COLO668 (cell line): ENCODE results near the gene PLXNA3.

Experiments
- DNase-seq: peaks from one replicate; lab custom pipeline; 2025; ENCODE audit not compliant: unreplicated experiment; lab: John Stamatoyannopoulos, UW

The PLXNA3 gene

DNA sequence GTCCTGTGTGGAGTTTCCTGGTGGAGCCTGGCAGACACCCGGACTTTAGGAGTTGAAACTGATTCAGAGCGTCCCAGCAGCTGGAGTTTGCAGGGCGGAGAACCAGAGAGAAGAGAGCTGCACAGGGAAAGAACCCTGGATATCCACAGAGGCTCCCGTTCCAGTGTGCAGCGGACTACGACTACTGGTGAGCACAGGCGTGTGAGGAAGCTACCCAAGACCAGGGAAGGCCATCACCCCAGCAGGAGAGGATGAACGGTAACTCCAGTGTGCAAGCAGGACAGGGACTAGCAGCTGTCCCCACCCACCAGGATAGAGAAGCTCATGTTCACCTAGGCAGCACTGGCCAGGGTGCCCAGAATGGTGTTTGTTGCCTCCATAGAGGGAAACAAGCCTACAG, 18.7 kb downstream of the PLXNA3 start:
- peak; percentile 17 for DNase-seq

DNA sequence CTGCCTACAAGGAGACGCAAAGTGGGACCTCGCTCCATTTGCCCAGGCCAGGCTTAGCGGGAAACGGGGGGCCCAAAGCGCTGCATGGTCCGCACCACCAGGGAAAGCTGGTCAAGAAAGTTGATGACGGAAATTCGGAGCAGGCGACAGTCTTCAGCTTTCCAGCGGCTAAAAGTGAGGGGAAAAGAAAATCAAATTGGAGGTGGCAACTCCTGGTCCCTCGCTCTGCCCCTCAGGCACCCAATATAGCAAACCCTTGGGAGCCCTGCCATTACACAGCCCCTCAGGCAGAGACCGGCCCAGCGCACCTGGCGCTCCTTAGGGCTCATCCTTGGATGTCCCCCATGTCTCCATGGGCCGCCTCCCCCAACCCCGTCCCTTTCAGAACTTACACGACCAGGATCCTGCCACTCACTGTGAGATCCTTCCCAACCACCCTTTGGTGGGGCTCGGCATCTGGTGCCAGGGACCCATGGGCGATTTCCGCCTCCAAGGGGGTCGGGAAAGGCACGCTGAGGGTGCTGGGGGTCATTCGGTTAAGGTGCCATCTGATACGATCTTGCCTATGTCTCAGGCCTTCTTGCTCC, 19.9 kb downstream of the PLXNA3 start:
- no peak for DNase-seq

DNA sequence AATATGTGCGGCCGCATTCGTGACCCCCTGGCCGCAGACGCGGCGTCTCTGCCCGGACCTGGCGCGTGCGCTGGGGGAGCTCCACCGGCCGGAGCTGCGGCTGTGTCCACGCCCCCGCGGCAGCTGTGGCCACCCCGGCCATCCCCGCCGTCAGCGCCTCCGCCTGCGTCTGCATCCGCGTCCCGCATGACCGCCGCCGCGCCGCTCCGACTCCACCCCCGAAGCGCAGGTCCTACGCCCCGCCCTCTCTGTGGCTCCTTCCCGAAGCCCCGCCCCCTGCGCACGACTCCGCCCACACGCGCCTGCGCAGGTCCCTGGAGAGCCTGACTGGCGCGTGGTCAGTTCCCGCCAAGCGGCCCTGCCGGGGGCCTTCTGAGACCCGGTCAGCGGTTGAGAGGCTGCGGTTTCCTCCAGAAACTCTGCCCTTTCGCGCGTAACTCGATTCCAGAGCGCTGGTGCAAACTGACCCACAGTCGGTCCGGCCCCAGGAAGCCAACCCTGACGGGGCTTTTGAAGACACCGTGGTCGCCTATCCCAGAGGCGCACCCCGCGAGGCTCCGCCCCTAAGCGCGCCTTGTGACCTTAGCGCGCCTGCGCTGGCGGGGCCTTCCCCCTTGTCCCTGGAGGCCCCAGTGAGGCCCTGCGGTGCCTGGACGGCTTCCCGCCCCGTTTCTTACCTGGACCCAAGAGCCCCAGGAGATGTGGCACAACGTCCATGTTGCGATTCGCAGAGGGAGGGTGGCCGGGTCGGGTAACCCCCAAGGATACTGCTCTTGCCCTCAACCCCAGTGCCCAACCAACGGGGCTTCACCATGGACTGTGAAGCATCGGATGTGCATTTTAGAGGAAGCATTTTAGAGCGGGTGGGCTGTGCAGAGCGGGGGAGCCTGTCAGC, 20.9 kb downstream of the PLXNA3 start, which contains the start of gene LAGE3:
LAGE3 (minus strand) TSS at position 554 of the 895 bp plus-strand sequence; CDS start at position 188, 366 bp downstream.
- peak; percentile 97 for DNase-seq

DNA sequence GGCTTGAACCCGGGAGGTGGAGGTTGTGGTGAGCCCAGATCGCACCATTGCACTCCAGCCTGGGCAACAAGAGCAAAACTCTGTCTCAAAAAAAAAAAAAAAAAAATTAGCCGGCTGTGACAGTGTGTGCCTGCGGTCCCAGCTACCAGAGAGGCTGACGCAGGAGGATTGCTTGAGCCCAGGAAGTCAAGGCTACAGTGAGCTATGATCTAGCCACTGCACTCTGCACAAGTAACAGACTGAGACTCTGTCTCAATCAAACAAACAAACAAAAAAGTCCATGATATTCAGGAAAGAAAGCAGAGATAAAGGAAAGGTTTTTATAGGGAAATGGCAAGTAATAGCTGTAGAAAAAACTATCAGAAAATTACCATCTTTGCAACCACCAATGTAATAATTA, 23.1 kb downstream of the PLXNA3 start:
- no peak for DNase-seq

DNA sequence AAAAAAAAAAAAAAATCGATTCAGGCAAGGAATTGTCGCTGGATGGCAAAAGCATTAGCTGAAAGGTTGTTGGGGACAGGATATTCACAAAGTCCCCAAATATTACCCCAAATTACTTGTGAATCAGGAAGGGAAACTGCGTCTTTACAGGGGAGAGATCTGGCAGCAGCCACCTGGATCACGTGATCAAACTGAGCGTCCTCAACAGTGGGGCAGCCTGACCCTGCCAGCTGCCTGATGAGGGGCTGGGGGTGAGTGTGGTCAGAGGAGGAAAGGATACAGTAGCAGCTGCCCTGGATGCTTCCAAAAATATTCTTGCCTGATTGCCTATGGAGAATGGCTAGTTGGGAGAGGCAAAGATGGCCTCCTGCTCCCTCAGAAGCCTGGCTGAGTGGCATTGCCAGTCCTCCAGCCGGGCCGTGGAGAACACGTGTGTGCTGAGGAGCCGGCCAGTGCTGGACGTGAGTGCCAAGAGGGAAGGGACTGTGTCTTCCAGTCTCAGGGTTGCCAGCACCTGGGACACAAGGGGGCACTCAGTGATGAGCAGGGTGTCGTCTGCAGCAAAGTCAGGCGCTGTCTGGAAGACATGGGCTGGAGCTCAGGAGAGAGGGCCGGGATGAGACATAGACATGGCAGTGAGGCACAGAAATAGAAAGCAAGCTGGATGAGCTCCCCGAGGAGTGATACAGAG, 24.0 kb downstream of the PLXNA3 start:
- DNase-seq: no peak

DNA sequence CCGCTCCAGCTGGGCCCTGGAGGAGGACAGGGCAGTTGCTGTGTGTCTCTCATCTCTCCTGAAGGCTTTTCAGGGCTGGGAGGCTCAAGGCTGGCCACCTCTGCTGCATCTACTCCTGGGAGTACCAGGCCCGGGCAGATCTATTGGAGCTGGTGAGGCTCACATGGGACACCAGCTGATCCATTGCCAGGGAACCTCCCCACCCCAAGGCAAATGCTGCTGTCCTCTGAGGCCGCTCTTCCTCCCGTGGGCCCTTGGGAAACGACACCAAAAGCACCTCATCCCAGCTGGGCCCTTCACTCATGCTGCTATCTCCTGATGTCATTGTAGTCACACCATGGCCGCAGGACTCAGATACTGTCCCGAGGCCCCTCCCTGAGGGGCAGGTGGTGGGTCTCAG, 24.7 kb downstream of the PLXNA3 start:
- no peak for DNase-seq

DNA sequence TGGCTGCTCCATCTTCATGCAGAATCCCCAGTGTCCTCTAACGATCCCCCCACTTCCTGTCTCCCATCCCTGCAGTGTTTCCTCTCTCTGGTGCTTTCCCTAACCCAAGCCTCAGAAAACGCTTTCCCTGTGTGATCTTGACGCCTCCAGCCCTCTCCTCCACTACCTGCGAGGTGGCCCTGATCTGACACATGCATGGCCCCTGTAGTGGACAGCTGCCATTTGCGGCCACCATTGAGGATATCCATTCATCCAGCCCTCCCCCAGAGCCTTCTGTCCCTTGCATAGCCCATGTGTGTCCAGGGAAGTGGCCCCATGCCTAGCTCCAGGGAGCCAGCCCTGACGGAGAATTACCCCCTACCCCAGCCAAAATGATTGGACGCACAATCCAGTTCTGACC, 25.2 kb downstream of the PLXNA3 start:
- DNase-seq: no peak

DNA sequence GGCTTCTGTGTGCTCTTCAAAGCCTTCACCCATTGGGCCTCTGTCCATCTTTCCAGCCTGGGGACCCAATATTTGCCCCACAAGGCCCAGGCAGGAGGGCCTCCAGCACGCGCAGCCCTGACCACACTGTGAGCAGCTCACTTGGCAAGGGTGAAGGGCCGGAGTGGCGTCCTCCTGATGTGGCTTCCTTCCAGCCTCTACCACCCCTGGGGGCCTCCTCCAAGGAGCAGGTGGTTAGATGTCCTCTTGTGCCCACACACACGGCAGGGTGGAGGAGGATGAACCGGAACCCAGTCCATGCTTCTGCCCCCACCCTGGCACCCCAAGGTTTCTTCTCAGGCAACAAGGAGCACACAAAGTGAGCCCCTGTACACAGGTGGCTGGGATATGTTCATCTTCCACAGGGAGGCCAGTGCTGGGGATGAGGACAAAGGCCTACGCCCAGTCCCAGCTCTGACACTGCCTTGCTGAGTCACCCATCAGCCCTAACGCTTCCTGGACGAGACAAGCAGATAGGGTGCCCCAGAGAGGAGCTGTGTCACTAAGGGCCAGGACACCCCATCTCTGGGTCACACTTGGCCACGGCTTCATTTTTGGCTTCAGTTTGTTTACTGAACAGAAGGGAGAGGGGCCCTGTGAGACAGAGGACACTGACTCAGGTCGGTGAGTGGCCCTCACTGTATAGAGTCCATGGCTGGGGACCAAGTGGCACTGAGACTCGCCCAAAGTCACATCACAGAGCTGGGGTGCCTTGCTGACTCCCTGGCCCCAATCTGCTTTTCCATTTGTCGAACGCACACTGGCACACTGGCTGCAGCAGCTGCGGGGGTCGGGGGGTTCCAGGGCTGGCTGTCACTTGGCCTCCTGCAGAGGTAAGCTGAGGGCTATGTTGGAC, 26.4 kb downstream of the PLXNA3 start:
- peak; percentile 48 for DNase-seq

DNA sequence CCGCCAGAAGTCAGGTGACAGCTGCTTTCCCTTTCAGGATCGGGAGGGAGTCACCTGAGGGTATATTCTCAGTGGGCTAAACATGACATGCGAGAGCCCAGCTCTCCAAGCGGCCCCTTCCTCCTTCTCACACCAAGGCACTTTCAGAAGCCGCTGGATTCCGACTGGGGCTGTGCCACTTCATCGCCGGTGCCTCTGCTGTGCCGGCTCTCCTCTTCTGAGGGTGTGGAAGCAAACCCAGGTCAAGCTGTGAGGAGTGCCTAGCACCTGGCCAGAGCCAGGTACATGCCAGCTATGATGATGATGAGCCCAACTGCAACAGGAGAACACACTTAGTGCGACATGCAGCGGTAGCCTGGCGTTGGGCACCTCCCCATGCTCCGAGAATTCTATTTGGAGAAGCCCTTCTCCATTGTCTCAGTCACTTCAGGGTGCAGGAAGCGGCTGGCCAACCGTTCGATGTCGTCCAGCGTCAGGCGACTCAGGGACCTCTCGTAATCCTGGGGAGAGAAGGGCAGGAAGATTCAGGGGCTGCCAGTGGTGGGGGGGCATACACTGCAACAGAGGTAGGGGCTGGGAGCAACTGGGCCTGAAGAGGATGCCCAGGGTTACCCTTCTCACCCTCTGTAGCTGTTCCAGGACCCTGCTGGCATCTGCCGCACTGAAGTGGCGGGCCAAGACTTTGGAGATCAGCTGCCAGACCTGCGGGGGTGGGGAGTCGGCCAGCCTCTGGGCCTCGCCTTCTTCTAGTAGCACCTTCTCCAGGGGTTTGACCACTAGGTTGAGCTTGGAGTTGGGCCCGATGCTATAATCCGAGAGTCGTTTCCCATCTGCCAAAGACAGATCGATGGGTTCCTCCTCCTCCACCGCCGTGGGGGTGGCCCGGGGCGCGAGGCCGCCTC, 27.3 kb downstream of the PLXNA3 start:
- DNase-seq: peak; percentile 58

DNA sequence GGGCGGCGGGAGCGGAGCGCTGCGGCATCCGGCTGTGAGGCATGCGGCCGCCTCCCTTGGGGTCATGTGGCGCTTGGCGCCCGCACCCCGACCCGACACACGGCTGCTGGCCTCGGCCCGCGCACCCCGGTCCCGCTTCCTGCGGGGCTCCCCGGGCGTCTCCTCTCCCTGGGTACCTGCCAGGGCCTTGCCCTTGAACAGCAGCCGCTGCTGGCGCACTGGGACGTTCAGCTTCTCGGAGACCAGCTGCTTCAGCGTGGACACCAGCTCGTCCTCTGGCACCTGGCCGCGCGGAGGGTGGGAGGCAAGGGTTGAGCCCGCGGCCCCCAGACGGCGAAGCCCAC, 27.9 kb downstream of the PLXNA3 start:
- peak; percentile 68 for DNase-seq

DNA sequence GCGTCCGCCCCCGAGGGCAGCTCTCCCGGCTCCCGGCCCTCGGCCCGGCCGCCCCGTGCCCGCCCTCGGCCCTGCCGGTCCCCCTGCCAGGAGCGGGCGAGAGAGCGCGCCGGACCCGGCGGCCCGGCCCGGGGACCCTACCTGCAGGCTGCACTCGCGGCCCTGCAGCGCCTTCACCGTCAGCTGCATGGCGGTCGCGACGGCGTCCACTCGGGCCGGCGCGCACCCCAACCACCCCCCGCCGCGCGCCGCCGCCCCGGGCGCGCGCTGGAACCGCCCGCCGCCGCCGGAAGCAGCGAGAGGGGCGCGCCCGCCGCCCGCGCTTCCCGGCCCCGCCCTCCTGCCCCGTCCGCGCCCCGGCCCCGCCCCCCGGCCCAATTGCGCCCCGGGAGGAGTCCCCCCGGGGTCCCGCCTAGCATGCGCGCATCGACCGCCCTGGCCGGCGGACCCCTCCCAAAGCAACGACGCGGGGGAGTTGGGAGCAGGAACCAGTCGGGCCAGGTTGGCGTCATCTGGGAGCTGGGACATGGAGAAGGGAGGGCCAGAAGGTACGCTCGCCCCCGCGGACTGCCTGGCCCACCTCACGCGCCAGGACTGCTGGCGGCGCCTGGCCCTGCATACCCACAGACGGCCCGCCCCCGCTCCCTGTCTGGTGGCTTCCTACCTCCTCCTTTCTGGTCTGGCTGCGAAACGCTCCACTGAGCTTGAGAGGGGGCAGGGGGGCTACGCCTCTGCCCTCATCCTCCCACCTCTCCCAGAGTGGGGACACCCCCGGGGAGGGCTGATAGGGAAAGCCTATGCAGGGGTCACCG, 28.5 kb downstream of the PLXNA3 start, which contains the start of gene UBL4A:
UBL4A (minus strand) TSS at position 220 of the 812 bp plus-strand sequence; CDS start at position 189, 31 bp downstream.
- peak; percentile 83 for DNase-seq

DNA sequence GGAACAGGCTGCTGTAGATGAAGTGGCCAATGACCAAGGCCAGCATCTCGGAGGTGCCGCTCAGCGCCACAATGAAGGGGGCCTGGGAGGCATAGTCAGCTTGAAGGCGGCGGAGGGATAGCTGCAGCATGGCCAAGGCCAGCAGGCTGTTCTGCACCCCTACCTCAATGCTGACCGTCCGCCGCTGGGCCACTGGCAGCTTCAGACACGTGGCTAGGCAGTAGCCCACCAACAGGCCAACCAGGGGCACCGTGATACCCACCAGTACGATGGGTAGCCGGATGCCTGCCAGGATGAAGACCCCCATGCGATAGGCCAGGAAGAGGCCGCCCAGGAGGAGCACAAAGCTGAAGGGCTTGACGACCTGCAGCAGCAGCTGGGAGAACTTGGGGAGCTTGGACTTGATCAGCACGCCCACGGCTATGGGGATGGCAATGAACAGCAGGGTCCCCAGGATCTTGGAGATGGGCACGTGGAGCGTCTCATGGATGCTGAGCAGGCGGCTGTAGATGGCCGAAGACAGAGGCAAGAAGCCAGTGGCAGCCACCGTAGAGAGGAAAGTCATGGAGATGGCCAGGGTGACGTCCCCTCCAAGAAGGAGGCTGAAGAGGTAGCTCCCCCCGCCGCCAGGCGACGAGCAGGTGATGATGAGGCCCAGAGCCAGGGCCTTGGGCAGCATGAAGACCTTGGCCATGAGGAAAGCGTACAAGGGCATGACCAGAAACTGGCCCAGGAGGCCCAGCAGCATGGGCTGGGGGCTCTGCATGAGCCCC, 29.6 kb downstream of the PLXNA3 start:
- no peak for DNase-seq

DNA sequence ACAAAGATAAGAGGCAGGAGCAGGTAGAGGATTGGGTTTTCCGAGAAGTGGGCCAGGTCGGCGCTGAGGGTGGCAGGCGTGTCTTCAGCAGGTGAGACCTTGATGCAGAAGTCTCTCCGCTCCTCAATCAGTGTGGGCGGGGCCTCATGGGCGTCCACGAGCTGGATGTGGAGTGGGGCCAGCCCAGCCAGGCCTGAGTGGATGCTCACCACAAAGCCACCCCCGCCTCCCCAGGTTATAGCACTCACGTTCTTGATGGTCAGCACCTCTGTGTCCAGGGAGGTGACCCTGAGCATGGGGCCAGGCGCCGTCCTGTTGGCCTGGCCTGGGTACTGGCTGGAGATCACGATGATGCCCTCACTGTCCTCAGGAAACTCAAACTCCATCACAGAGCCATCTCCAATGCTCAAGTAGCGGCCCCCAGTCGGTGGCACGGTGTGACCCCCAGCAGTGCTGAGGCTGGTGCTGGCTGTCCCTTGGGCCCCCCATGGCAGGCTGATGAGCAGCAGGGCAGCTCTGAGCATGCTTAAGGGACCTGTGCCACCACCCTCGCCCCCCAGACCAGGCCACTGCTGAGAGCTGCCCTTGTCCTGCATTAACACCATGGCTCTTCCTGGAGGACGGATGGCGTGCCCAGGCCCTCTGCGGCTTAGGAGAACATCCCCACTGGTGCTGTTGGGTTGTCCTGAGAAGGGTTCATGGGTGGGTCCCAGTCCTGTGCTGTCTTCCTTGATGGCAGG, 30.4 kb downstream of the PLXNA3 start:
- no peak for DNase-seq

DNA sequence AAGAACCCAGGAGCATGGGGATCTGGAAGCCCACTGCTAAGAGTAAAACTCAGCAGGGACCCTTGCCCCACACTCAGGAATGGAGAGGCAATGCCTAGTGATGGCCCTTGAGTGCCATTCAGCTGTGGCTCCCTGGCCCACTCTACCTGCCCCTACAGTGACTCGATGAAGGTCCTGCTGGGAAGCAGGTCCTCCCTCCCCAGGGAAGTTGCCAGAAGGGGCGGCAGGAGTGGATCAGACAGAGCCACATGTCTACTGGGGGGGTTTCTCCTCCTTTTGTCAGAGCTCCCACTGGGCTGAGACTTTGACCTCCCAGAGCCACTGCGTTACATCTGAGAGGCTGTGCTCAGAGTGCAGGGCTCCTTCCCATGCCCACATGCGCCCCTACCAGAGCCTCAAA, 31.1 kb downstream of the PLXNA3 start:
- no peak for DNase-seq

DNA sequence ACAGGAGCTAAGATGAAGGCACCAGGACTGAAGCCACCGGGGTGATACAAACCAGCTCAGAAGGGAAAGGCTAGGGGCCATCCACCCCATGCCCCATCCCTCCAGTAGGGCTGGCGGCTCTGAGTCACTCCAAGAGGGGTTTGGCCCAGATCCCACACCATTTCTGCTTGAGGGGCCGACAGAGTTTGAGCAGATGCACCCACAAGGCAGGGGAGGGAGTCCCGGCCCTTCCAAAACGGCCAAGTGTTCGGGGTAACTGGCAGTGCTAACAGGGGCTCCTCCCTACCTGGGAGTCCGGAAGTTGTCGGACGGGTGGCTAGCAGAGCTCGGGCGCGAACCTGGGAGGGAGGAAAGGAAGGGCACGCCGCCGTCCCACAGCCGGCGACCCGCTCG, 31.9 kb downstream of the PLXNA3 start:
- DNase-seq: peak; percentile 75

DNA sequence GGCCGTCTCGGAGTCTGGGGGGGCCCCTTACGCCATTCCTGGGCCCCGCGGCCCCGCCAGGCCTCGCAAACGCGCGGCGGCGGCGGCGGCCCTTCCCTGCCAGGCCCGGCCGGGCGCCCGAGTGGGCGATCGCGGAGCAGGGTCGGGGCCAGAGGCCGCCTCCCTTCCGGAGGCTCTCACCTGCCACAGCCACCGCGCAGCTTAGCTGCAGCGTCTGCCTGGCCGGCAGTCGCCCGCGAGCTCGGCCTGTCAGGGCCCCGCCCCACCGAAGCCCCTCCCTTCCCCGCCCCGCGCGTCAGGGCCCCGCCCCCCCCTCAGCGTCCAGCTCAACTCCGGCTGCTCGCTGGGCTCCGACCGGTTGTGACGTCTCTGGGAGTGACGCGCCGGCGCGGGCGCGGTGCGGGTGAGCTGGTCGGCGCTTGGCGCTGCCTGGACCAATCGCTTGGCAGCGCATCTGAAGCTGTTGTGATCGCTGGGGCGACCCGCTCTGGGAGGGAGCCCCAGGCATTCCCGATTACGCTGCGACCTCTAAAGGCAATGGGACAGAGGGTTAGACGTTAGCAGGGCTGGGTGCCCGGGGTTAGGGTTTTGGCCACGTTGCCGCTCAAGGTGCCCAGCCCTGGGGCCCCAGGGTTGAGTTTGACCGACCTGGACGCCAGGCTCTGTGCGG, 32.5 kb downstream of the PLXNA3 start, which contains the start of gene SLC10A3:
SLC10A3 (minus strand) TSS at position 216 of the 670 bp plus-strand sequence. CDS start 1,689 bp downstream, outside the sequence.
- peak; percentile 98 for DNase-seq

DNA sequence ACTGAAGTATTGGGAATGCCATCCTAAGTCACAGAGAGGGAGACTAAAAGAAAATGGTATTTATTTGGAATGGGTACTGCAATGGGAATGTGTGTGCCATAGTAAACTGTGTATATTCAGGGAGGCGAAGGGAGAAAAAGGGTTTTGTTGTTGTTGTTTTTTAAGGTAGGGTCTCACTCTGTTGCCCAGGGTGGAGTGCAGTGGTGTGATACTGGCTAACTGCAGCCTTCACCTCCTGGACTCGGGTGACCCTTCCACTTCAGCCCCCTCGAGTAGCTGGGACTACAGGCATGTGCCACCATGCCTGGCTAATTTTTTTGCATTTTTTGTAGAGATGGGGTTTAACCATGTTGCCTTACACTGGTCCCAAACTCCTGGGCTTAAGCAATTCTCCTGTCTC, 36.6 kb downstream of the PLXNA3 start:
- DNase-seq: no peak
